WTC11 (cell line): ENCODE results near the gene INPP5F. TPM values are rescaled to one million over a fixed set of nuclear protein-coding genes. Genes with fewer than 3 reads are reported as not detected.

Experiments
- ATAC-seq: fragments of 200-7000 bp; cut with Tn5 transposase; 2 replicates; pipeline ENCODE4 v1.10.0; 2021; ENCODE audit warnings: mild to moderate bottlenecking, moderate library complexity
- CTCF ChIA-PET: fragments of 300-600 bp; sonication (Branson Sonifier 250); formaldehyde crosslinking; loops from one replicate; lab custom pipeline; 2021; ENCODE audit warnings: antibody characterized with exemption; lab: Charles Lee
- POLR2A ChIA-PET: fragments of 350-600 bp; sonication (Branson Sonifier 250); formaldehyde crosslinking; loops from one replicate; lab custom pipeline; 2021; ENCODE audit warnings: antibody characterized with exemption; lab: Charles Lee
- DNase-seq: peaks from one replicate; pipeline ENCODE4 v3.0.0; 2021; ENCODE audit warnings: low spot score
- H3K27ac Mint-ChIP-seq: 2 replicates; pipeline ENCODE4 v1.8.0; 2021; ENCODE audit warnings: mixed read lengths
- H3K27me3 Mint-ChIP-seq: 2 replicates; pipeline ENCODE4 v1.8.0; 2021; ENCODE audit warnings: low read depth, mild to moderate bottlenecking, moderate library complexity, mixed read lengths
- H3K36me3 Mint-ChIP-seq: 2 replicates; pipeline ENCODE4 v1.8.0; 2021; ENCODE audit warnings: mixed read lengths
- H3K4me1 Mint-ChIP-seq: 2 replicates; pipeline ENCODE4 v1.8.0; 2022; ENCODE audit warnings: mixed read lengths
- H3K4me3 Mint-ChIP-seq: 2 replicates; pipeline ENCODE4 v1.8.0; 2021; ENCODE audit warnings: mild to moderate bottlenecking, moderate library complexity, mixed read lengths
- H3K9me3 Mint-ChIP-seq: 2 replicates; pipeline ENCODE4 v1.8.0; 2021; ENCODE audit warnings: mixed read lengths
- ATF1 ChIP-seq: sonication (generic); formaldehyde crosslinking; IDR thresholded peaks from 2 replicates; pipeline ENCODE4 v1.8.1; 2023; ENCODE audit warnings: mild to moderate bottlenecking, moderate library complexity, missing genetic modification reagents
- EMX1 ChIP-seq: fragments of 250-450 bp; sonication (Bioruptor Pico); IDR thresholded peaks from 2 replicates; pipeline ENCODE4 v1.8.0; 2021; ENCODE audit warnings: mild to moderate bottlenecking
- ETV6 ChIP-seq: sonication (generic); formaldehyde crosslinking; IDR thresholded peaks from 2 replicates; pipeline ENCODE4 v1.8.1; 2022; ENCODE audit warnings: mild to moderate bottlenecking, missing genetic modification reagents
- FOXJ3 ChIP-seq: sonication (generic); formaldehyde crosslinking; IDR thresholded peaks from 2 replicates; pipeline ENCODE4 v1.9.0; 2021; ENCODE audit warnings: missing genetic modification reagents, mild to moderate bottlenecking, borderline replicate concordance
- GTF2I ChIP-seq: fragments of 250-450 bp; sonication (Bioruptor Pico); conservative IDR thresholded peaks from 2 replicates; pipeline ENCODE4 v1.4.0; 2021; ENCODE audit warnings: mild to moderate bottlenecking
- HMGA2 ChIP-seq: fragments of 250-450 bp; sonication (Bioruptor Pico); IDR thresholded peaks from 2 replicates; pipeline ENCODE4 v1.4.0; 2021; ENCODE audit warnings: mild to moderate bottlenecking, moderate library complexity
- MXD4 ChIP-seq: fragments of 250-450 bp; sonication (Bioruptor Pico); IDR thresholded peaks from 2 replicates; pipeline ENCODE4 v1.8.0; 2021; ENCODE audit warnings: mild to moderate bottlenecking, moderate library complexity, borderline replicate concordance
- MYBL2 ChIP-seq: sonication (generic); formaldehyde crosslinking; IDR thresholded peaks from 2 replicates; pipeline ENCODE4 v1.8.1; 2023; ENCODE audit warnings: mild to moderate bottlenecking, moderate library complexity, missing genetic modification reagents
- NFYB ChIP-seq: sonication (generic); formaldehyde crosslinking; conservative IDR thresholded peaks from 2 replicates; pipeline ENCODE4 v1.8.0; 2022; ENCODE audit warnings: low read depth, missing genetic modification reagents
- NR3C1 ChIP-seq: sonication (generic); formaldehyde crosslinking; conservative IDR thresholded peaks from 2 replicates; pipeline ENCODE4 v1.8.1; 2023; ENCODE audit warnings: low read depth, mild to moderate bottlenecking, missing genetic modification reagents
- RORB ChIP-seq: fragments of 250-450 bp; sonication (Bioruptor Pico); IDR thresholded peaks from 2 replicates; pipeline ENCODE4 v1.9.0; 2021; ENCODE audit warnings: mild to moderate bottlenecking
- SP1 ChIP-seq: sonication (generic); formaldehyde crosslinking; conservative IDR thresholded peaks from 2 replicates; pipeline ENCODE4 v1.8.1; 2022; ENCODE audit warnings: missing genetic modification reagents
- ZBTB21 ChIP-seq: sonication (generic); formaldehyde crosslinking; IDR thresholded peaks from 2 replicates; pipeline ENCODE4 v1.8.1; 2023; ENCODE audit warnings: mild to moderate bottlenecking, missing genetic modification reagents, borderline replicate concordance
- ZNF138 ChIP-seq: sonication (generic); formaldehyde crosslinking; conservative IDR thresholded peaks from 2 replicates; pipeline ENCODE4 v1.8.1; 2022; ENCODE audit warnings: mild to moderate bottlenecking, moderate library complexity, missing genetic modification reagents
- ZNF232 ChIP-seq: sonication (generic); formaldehyde crosslinking; IDR thresholded peaks from 2 replicates; pipeline ENCODE4 v1.8.0; 2022; ENCODE audit warnings: mild to moderate bottlenecking, missing genetic modification reagents
- total RNA-seq: library from RNA; stranded (reverse); gene quantifications from 3 replicates; pipeline ENCODE4 v1.2.3, GENCODE V29; 2021
- TF ChIP-seq, protein P1 (sequence below): sonication (generic); formaldehyde crosslinking; IDR thresholded peaks from 2 replicates; pipeline ENCODE4 v1.8.1; 2022; ENCODE audit warnings: low read depth, missing genetic modification reagents, borderline replicate concordance
- TF ChIP-seq, protein P2 (sequence below): sonication (generic); formaldehyde crosslinking; IDR thresholded peaks from 2 replicates; pipeline ENCODE4 v1.8.1; 2022; ENCODE audit warnings: mild to moderate bottlenecking, moderate library complexity, missing genetic modification reagents
- TF ChIP-seq, protein P3 (sequence below): sonication (generic); formaldehyde crosslinking; IDR thresholded peaks from 2 replicates; pipeline ENCODE4 v1.8.0; 2022; ENCODE audit warnings: missing genetic modification reagents

INPP5F gene
- total RNA-seq, 1 experiment from 2014 or later, result 83.3 TPM

DNA sequence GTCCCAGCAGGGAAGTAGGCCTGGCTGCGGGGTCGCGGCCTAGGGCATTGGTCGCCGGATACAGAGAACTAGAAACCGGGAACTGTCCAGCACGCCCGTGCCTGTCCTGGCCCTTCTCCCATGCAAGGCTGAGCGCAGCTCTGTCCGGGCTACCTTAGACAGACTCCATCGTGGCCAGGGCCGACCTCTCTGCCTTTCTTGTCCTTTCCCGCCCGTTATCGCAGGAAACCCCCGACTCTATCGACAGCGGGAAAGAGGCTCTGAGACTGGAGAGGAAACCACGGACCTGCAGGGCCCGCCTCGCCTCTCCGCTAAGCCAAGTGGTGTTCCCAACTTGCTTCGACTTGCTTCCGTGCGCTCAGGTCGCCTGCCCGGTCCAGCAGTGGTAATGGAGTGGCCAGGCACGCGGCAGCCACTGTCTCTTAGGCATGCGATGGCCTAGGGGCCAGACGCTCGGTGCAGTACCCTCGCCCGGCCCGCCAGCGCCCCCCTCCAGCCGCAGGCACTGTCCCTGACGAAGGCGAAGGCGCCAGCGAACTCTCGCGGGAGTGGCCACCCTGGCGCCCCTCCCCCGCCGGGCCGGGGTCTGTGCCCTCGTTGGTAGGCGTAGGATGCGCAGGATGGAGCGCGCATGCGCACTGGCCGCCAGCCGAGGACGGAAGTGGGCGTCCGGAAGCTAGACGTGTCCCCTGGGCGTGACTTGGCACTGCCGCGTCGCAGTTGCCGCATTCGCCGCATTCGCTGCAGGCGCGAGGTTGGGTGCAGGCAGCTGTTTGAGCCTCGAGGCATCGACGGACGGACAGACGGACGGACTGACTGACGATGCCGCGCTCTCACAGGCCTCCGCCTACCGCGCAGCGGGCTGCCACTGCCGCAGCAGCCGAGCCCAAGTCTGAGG, 92.4 kb downstream of the INPP5F start (continued):
- TF ChIP-seq ZNF138 (peak; percentile 86; the same call in 1 of the 2 replicates), NR3C1 (no peak; the same call in 1 of the 2 replicates), RORB (no peak), ATF1 (CRISPR knock-in tag) (peak; percentile 94), EMX1 (CRISPR knock-in tag) (no peak), ZNF232 (CRISPR knock-in tag) (peak; percentile 93), NFYB (CRISPR knock-in tag) (peak; percentile 19; the same call in 1 of the 2 replicates), SP1 (CRISPR knock-in tag) (peak; percentile 76), ZBTB21 (CRISPR knock-in tag) (peak; percentile 69), MXD4 (no peak), GTF2I (CRISPR knock-in tag) (no peak), FOXJ3 (CRISPR knock-in tag) (no peak)
- TF ChIP-seq, protein P1, sequence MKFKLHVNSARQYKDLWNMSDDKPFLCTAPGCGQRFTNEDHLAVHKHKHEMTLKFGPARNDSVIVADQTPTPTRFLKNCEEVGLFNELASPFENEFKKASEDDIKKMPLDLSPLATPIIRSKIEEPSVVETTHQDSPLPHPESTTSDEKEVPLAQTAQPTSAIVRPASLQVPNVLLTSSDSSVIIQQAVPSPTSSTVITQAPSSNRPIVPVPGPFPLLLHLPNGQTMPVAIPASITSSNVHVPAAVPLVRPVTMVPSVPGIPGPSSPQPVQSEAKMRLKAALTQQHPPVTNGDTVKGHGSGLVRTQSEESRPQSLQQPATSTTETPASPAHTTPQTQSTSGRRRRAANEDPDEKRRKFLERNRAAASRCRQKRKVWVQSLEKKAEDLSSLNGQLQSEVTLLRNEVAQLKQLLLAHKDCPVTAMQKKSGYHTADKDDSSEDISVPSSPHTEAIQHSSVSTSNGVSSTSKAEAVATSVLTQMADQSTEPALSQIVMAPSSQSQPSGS (CRISPR knock-in tag), result 0 out of 2 replicates have a peak, but pooled peaks have one; percentile 58
- TF ChIP-seq, protein P2, sequence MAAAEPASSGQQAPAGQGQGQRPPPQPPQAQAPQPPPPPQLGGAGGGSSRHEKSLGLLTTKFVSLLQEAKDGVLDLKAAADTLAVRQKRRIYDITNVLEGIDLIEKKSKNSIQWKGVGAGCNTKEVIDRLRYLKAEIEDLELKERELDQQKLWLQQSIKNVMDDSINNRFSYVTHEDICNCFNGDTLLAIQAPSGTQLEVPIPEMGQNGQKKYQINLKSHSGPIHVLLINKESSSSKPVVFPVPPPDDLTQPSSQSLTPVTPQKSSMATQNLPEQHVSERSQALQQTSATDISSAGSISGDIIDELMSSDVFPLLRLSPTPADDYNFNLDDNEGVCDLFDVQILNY (CRISPR knock-in tag), result peak; percentile 79
- TF ChIP-seq, protein P3, sequence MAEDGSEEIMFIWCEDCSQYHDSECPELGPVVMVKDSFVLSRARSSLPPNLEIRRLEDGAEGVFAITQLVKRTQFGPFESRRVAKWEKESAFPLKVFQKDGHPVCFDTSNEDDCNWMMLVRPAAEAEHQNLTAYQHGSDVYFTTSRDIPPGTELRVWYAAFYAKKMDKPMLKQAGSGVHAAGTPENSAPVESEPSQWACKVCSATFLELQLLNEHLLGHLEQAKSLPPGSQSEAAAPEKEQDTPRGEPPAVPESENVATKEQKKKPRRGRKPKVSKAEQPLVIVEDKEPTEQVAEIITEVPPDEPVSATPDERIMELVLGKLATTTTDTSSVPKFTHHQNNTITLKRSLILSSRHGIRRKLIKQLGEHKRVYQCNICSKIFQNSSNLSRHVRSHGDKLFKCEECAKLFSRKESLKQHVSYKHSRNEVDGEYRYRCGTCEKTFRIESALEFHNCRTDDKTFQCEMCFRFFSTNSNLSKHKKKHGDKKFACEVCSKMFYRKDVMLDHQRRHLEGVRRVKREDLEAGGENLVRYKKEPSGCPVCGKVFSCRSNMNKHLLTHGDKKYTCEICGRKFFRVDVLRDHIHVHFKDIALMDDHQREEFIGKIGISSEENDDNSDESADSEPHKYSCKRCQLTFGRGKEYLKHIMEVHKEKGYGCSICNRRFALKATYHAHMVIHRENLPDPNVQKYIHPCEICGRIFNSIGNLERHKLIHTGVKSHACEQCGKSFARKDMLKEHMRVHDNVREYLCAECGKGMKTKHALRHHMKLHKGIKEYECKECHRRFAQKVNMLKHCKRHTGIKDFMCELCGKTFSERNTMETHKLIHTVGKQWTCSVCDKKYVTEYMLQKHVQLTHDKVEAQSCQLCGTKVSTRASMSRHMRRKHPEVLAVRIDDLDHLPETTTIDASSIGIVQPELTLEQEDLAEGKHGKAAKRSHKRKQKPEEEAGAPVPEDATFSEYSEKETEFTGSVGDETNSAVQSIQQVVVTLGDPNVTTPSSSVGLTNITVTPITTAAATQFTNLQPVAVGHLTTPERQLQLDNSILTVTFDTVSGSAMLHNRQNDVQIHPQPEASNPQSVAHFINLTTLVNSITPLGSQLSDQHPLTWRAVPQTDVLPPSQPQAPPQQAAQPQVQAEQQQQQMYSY (CRISPR knock-in tag), result no peak

DNA sequence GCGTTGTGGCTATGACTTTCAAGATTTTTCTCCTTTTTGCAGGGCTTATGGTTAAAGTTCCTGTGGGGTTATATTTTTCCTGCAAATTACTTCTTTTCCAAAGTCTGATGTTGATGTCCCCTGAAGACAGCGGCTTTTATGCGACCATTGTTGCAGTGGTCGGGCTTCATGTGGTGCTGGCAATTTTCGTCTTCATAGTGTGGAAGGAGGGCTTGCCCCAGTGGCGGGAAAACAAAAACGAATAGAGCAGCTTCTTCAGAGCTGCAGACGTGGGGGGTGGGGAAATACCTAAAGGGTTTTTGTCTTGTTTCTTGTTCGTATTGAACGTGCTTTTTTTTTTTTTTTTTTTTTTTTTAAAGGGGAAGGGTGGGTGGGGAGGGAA, 93.0 kb downstream of the INPP5F start:
- 0 out of 2 replicates have a peak, but pooled peaks have one; percentile 3 for TF ChIP-seq ETV6
- TF ChIP-seq, protein P2 (CRISPR knock-in tag), result 0 out of 2 replicates have a peak, but pooled peaks have one; percentile 11
- no peak for TF ChIP-seq HMGA2 (CRISPR knock-in tag)
- no peak for TF ChIP-seq MYBL2 (CRISPR knock-in tag)
- Mint-ChIP-seq H3K9me3 (no peaks in the 10 kb centered on the region), H3K27ac (peak overlapping the region; percentile 94), H3K36me3 (peaks cover 19% of the 10 kb centered on the region), H3K4me3 (peak overlapping the region; percentile 72), H3K4me1 (peaks cover 32% of the 10 kb centered on the region), H3K27me3 (no peaks in the 10 kb centered on the region)
- CTCF ChIA-PET, result interaction anchor here (0.5 to 5.7 kb wide), 12 partner anchors 13 to 565 kb away, joined by 3 to 49 read pairs (median 4); partner anchors contain the start of genes INPP5F and SEC23IP
- ATAC-seq (peak; percentile 13), DNase-seq (peak; percentile 23)
- POLR2A ChIA-PET, result interaction anchor here (0.9 to 2.5 kb wide), 3 partner anchors 54 to 131 kb away, joined by 4 to 13 read pairs (median 8); partner anchors contain the start of genes INPP5F and MCMBP
